ENCODE measurements around the gene IL36RN.

The IL36RN gene

DNA sequence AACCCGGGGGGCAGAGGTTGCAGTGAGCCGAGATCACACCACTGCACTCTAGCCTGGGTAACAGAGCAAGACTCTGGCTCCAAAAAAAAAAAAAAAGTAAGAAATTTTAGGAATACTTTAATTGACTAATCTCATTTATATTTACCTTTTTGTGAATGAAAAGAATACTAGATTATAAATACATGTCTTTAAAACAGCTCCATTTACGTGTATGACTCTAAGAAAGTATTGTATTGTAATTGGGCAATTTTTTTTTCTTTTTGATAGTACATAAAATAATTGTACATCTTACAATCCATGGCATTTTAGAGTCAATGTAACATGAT is 45.7 kb upstream of the IL36RN start:
- TF ChIP-seq, protein P1, sequence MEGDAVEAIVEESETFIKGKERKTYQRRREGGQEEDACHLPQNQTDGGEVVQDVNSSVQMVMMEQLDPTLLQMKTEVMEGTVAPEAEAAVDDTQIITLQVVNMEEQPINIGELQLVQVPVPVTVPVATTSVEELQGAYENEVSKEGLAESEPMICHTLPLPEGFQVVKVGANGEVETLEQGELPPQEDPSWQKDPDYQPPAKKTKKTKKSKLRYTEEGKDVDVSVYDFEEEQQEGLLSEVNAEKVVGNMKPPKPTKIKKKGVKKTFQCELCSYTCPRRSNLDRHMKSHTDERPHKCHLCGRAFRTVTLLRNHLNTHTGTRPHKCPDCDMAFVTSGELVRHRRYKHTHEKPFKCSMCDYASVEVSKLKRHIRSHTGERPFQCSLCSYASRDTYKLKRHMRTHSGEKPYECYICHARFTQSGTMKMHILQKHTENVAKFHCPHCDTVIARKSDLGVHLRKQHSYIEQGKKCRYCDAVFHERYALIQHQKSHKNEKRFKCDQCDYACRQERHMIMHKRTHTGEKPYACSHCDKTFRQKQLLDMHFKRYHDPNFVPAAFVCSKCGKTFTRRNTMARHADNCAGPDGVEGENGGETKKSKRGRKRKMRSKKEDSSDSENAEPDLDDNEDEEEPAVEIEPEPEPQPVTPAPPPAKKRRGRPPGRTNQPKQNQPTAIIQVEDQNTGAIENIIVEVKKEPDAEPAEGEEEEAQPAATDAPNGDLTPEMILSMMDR (IDR thresholded peaks at IDR 0.05; ENCODE audit: unreplicated experiment in 3 of 3) = no peak
- no peaks in the 10 kb centered on the region for H3K36me3 Mint-ChIP-seq (ENCODE audit: low read depth)
- no peaks in the 10 kb centered on the region for H3K4me1 Mint-ChIP-seq
- no peak overlapping the region for H3K4me3 Mint-ChIP-seq
- H3K27ac Mint-ChIP-seq = no peak overlapping the region
- H3K27me3 Mint-ChIP-seq (ENCODE audit: low read depth) = peaks cover 25% of the 10 kb centered on the region
- peaks cover 4% of the 10 kb centered on the region for H3K9me3 Mint-ChIP-seq

DNA sequence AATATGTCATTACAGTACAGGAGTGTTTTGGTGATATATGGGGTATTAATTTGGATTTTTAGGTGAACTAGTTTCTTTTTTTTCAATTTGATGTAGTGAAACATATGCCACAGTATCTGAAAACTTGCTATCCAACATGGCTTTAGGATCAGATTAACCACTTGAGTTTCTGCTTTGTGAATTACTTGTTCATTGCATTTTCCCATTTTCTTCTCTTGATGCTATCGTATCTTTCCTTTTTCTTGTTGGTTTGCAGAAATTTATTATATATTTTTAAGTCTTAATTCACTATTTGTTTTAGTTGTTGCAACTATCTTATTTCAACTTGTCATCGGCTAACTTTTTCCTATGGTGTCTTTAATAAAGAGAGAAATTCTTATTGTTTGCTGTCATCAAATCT is 44.9 kb upstream of the IL36RN start:
- Mint-ChIP-seq H3K4me3 (no peak overlapping the region), H3K4me1 (no peaks in the 10 kb centered on the region), H3K36me3 (ENCODE audit: low read depth) (no peaks in the 10 kb centered on the region), H3K27me3 (ENCODE audit: low read depth) (peaks cover 29% of the 10 kb centered on the region), H3K27ac (no peak overlapping the region), H3K9me3 (peaks cover 7% of the 10 kb centered on the region)
- TF ChIP-seq, protein P1 (IDR thresholded peaks at IDR 0.05; ENCODE audit: unreplicated experiment in 3 of 3) = no peak

DNA sequence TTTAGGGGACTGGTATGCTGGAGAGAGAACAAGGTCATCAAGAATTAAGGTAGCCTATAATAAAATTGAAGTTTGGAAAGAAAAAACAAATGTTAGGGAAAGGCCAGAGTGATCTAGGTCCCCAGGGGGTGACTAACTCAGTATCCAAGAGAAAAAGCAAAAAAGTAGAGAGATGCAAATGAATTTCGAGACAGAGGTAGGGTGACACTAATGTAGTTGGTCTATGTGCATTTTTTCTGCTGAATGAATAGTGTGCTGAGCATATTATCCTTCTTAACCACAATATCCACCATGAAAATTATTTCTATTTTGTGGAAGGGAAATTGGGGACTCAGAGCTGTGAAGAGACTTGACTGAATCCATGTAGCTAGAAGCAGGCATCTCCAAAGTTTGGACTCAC is 44.0 kb upstream of the IL36RN start:
- TF ChIP-seq, protein P1 (IDR thresholded peaks at IDR 0.05; ENCODE audit: unreplicated experiment in 3 of 3) = no peak
- Mint-ChIP-seq H3K36me3 (ENCODE audit: low read depth) (no peaks in the 10 kb centered on the region), H3K4me1 (no peaks in the 10 kb centered on the region), H3K9me3 (peaks cover 7% of the 10 kb centered on the region), H3K27ac (no peak overlapping the region), H3K4me3 (no peak overlapping the region), H3K27me3 (ENCODE audit: low read depth) (peaks cover 29% of the 10 kb centered on the region)

DNA sequence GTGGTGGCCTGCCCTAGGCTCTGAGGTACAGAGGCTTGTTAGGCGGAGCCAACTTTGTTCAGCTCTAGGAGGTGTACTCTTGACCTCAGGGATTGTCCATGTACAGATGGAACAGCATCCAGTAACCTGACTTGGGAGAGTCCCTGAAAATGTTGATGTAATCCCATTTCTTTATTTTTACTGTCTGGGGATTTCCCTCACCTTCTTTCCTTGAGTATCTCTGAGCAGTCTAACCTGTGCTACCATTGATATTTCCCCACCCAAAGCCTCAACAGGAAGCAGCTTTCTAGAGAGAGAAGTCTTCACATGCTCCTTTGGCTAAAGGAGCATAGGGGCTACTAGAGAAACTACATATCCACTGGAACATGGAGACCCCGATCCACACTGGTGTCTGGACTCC is 43.3 kb upstream of the IL36RN start:
- Mint-ChIP-seq H3K9me3 (peaks cover 7% of the 10 kb centered on the region), H3K27me3 (ENCODE audit: low read depth) (peaks cover 29% of the 10 kb centered on the region)

DNA sequence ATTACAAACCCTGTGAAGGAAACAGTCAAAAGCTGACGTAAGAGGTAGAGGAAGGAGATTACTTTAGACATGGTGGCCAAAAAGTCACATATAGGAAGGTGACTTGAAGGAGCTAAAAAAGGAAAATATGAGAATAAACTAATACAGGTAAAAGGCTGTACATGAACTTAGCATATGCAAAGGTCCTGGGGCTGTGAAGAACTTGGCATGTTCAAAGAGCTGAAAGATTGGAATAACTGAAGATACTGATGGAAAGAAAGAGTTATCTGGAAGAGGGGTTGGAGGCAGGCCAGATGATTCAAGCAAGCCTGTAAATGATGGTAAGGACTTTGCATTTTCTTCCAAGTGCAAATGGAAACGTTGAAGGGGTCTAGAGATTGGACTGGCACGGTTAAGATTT is 40.5 kb upstream of the IL36RN start:
- H3K4me3 Mint-ChIP-seq = no peak overlapping the region
- H3K4me1 Mint-ChIP-seq = no peaks in the 10 kb centered on the region
- TF ChIP-seq, protein P1 (IDR thresholded peaks at IDR 0.05; ENCODE audit: unreplicated experiment in 3 of 3) = no peak
- H3K36me3 Mint-ChIP-seq (ENCODE audit: low read depth) = no peaks in the 10 kb centered on the region
- peaks cover 7% of the 10 kb centered on the region for H3K9me3 Mint-ChIP-seq
- H3K27me3 Mint-ChIP-seq (ENCODE audit: low read depth) = peaks cover 26% of the 10 kb centered on the region
- H3K27ac Mint-ChIP-seq = no peak overlapping the region

More for the DNA sequence above, 43.3 kb upstream of the IL36RN start:
- Mint-ChIP-seq H3K27ac (no peak overlapping the region), H3K36me3 (ENCODE audit: low read depth) (no peaks in the 10 kb centered on the region), H3K4me1 (no peaks in the 10 kb centered on the region), H3K4me3 (no peak overlapping the region)
- TF ChIP-seq, protein P1 (IDR thresholded peaks at IDR 0.05; ENCODE audit: unreplicated experiment in 3 of 3) = no peak

DNA sequence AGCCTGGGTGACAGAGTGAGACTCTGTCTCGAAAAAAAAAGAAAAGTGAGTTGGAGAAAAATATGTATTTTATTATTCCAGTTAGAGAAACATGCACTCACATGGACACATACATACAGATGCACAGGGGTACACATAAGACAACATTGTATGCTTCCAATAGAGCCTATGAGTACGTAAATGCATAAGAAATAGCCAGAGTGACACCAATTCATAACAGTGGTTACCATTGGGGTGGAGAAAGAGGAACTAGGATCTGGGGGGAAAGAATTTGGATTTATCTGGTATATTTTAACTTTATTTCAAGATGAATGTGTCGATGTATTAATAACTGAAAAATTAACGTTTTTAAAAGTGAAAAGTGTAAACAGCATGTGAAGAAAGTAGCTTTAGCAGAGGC is 37.7 kb upstream of the IL36RN start:
- peaks cover 4% of the 10 kb centered on the region for H3K9me3 Mint-ChIP-seq
- peaks cover 31% of the 10 kb centered on the region for H3K27me3 Mint-ChIP-seq (ENCODE audit: low read depth)
- H3K4me3 Mint-ChIP-seq = no peak overlapping the region
- TF ChIP-seq, protein P1 (IDR thresholded peaks at IDR 0.05; ENCODE audit: unreplicated experiment in 3 of 3) = no peak
- no peak overlapping the region for H3K27ac Mint-ChIP-seq
- no peaks in the 10 kb centered on the region for H3K36me3 Mint-ChIP-seq (ENCODE audit: low read depth)
- H3K4me1 Mint-ChIP-seq = no peaks in the 10 kb centered on the region

Data from nephron (organoid).